Nasal cavity respiratory epithelium epithelial cell of viscerocranial mucosa (primary cell): Measurements from ENCODE around the gene ASCC3. TPM values are rescaled to one million over a fixed set of nuclear protein-coding genes. Genes with fewer than 3 reads are reported as not detected.

ENCODE experiments used
- total RNA-seq: library from RNA; depleted of rRNA; stranded (reverse); fragments of >200 nt; gene quantifications from 2 replicates; pipeline ENCODE4 v1.2.3, GENCODE V29; 2014

Gene ASCC3, protein sequence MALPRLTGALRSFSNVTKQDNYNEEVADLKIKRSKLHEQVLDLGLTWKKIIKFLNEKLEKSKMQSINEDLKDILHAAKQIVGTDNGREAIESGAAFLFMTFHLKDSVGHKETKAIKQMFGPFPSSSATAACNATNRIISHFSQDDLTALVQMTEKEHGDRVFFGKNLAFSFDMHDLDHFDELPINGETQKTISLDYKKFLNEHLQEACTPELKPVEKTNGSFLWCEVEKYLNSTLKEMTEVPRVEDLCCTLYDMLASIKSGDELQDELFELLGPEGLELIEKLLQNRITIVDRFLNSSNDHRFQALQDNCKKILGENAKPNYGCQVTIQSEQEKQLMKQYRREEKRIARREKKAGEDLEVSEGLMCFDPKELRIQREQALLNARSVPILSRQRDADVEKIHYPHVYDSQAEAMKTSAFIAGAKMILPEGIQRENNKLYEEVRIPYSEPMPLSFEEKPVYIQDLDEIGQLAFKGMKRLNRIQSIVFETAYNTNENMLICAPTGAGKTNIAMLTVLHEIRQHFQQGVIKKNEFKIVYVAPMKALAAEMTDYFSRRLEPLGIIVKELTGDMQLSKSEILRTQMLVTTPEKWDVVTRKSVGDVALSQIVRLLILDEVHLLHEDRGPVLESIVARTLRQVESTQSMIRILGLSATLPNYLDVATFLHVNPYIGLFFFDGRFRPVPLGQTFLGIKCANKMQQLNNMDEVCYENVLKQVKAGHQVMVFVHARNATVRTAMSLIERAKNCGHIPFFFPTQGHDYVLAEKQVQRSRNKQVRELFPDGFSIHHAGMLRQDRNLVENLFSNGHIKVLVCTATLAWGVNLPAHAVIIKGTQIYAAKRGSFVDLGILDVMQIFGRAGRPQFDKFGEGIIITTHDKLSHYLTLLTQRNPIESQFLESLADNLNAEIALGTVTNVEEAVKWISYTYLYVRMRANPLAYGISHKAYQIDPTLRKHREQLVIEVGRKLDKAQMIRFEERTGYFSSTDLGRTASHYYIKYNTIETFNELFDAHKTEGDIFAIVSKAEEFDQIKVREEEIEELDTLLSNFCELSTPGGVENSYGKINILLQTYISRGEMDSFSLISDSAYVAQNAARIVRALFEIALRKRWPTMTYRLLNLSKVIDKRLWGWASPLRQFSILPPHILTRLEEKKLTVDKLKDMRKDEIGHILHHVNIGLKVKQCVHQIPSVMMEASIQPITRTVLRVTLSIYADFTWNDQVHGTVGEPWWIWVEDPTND (N-terminal part only)
- total RNA-seq: 77.2 and 123 TPM in 2 replicates

DNA sequence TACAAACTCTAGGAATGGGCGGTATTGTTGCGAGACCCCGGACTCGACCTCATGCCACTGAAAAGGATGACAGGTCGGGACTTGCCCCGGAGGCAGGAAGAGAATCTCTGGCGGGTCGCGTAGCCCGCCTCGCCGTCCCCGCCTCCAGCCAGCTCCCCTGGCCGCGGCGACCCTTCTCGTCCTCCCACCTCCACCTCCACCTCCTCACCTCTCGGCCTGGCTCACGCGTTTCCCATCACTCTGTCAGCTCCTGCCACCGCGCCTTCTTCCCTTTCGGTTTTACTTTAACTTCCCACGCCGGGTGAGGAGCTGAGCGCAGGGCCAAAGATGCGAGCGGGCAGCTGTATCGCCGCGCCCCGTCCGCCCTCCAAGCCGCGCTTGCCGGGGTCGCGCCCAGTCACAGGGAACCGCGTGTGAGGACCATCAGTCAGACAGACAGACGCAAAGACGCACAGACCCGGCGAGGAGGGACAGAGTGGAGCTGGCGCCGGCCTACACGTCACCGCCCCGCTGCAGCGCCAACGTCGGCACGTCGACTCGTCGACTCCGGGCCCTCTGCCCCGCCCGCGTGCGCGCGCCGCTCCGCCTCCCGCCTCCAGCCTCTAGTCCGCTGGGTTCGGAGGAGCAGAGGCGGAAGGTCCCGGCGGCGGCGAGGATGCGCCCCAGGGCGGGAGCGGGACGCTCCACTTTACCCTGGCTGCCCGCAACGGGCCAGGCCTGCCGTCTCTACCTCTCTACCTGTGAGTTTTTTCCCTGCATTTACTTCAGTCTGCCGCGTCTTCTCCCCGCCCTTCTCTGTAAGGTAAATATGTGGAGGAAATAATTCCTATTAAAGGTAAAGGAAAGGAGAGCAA lies at the start of gene ASCC3:
ASCC3 (minus strand) TSS at position 477 of the 854 bp plus-strand sequence. CDS start 13,332 bp downstream, outside the sequence.

DNA sequence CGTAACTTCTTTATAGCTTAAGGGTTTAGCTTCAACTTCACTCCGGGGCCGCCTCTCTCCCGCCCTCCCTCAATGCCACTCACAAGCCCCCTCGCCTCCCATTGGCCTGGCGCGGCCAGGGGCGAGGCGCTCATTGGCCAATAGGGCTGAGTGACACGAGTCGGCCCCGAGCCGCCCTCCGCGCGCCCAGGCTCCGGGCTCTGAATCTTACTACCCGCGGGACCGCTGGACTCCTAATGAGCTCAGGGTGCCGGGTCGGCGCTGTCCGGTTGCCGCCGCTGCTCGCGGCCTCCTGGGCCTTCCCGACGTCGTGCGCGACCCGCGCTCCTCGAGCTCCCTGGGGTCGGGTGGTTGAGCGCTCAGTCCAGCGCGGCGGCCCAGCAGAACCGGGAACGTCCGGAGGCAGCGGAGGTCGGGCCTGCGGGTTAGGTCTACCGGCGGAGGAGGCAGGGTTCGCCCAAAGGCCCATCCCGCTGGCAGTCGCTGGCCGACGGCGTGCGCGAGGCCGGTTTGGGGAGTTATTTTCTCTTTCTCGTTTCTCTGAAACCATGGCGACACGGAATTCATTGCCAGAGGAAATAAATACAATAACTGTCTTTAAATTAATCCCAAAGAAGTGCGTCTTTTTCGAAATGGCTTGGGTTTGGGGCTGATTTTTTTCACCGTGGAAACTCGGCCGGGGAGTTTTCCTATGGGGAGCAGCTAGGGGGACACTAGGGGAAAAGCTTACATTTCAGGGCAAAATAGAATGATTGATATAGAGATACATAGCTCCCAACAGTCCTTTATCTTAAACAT lies 416.0 kb downstream of the ASCC3 start, which contains the start of gene SIM1:
SIM1 (minus strand) TSS at position 19 of the 798 bp plus-strand sequence. CDS start 1,453 bp downstream, outside the sequence.

